Stimulated activated CD8-positive, alpha-beta memory T cell treated with anti-CD3 and anti-CD28 coated beads, Interleukin-12 subunit alpha, Interleukin-12 subunit beta, amount 100 ng/mL, for 1 hour (primary cell): ENCODE measurements around the gene TNKS1BP1.
"Not testable (repeated sequence)": the region's sequence is repeated elsewhere in the genome, so short reads cannot be mapped to it uniquely, and the experiment has no call there.

Experiments
- DNase-seq: peaks from one replicate; pipeline ENCODE4 v3.0.0-alpha.2; 2020; ENCODE audit warnings: low read depth

TNKS1BP1 gene, protein sequence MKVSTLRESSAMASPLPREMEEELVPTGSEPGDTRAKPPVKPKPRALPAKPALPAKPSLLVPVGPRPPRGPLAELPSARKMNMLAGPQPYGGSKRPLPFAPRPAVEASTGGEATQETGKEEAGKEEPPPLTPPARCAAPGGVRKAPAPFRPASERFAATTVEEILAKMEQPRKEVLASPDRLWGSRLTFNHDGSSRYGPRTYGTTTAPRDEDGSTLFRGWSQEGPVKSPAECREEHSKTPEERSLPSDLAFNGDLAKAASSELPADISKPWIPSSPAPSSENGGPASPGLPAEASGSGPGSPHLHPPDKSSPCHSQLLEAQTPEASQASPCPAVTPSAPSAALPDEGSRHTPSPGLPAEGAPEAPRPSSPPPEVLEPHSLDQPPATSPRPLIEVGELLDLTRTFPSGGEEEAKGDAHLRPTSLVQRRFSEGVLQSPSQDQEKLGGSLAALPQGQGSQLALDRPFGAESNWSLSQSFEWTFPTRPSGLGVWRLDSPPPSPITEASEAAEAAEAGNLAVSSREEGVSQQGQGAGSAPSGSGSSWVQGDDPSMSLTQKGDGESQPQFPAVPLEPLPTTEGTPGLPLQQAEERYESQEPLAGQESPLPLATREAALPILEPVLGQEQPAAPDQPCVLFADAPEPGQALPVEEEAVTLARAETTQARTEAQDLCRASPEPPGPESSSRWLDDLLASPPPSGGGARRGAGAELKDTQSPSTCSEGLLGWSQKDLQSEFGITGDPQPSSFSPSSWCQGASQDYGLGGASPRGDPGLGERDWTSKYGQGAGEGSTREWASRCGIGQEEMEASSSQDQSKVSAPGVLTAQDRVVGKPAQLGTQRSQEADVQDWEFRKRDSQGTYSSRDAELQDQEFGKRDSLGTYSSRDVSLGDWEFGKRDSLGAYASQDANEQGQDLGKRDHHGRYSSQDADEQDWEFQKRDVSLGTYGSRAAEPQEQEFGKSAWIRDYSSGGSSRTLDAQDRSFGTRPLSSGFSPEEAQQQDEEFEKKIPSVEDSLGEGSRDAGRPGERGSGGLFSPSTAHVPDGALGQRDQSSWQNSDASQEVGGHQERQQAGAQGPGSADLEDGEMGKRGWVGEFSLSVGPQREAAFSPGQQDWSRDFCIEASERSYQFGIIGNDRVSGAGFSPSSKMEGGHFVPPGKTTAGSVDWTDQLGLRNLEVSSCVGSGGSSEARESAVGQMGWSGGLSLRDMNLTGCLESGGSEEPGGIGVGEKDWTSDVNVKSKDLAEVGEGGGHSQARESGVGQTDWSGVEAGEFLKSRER (N-terminal part only)

DNA sequence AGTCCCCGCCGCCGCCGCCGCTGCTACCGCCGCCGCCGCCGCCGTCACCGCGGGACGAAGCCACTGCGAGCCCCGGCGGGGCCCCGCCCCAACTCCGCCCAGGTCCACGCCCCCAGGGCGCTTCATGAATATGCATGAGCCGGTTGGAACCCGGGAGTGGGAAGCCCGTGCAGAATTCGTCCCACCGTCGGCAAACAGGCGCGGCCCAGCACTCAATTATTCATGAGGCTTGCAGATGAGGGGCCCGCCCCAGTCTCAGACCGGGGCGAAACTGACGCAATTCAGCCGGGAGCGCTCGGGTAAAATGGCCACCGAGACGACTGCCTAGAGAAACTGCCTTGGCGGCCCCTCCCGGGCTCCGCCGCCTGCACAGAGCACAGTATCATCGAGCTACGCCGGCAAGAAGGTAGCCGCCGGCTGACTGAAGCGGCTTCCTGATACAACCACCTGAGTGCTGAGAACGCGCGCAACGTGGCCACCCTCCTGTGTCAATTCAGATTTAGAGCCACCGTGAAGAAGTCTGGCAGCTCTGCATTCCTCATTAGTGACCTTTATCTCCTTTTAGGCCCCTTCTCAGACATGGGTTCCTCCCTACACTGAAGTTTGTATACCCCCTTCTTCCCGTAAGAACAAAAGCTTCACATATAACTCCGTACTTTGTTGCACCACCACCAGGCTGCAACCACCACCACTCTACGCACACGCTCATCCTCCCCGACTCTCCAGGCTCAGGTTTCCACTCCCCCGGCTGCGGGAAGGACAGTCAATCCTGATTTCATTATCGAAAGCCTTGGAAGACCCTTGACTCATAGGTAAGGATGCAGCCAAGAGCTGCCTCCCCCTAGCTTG is at the start of gene TNKS1BP1:
Gene TNKS1BP1 (minus strand): TSS at position 67 of the 849 bp plus-strand sequence. CDS start 3,067 bp downstream, outside the sequence.
- peak; percentile 80 for DNase-seq

DNA sequence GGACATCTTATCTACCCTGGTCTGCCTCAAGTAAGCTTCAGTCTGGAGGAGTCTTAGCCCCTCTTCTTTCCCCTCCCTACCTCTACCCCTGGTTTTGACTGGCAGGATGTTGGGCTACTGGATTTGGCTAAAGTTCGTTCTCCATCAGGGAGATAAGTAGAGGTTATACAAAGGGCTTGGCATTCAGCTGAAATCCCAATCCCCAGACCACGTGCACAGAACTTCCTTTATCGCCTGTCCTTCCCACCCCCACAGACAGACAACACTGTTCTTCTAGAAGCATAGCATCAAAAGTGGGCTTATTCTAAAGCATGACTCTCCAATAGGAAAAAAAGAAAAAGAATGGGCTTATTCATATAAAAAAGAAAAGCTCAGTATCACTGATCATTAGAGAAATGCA is 48.4 kb upstream of the TNKS1BP1 start:
- DNase-seq = no peak

DNA sequence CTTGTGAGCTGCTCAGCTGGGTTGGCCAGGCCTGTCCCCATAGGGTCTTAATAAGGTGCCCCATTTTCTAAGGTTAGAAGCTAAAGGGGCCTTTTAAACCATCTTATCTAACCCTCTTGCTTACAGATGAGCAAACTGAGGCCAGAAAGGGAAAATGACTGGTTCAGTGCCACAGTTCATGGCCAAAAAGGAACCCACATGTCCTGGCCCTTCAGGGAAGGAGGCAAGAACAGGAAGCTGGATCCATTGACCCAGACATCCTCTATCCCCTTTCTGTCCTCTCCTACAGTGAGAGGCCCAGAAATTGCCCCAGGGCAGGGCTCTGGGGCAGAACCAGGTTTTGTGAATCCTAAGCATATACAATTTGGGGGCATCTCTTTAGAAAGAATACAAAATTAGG is 46.2 kb upstream of the TNKS1BP1 start:
- DNase-seq = no peak

DNA sequence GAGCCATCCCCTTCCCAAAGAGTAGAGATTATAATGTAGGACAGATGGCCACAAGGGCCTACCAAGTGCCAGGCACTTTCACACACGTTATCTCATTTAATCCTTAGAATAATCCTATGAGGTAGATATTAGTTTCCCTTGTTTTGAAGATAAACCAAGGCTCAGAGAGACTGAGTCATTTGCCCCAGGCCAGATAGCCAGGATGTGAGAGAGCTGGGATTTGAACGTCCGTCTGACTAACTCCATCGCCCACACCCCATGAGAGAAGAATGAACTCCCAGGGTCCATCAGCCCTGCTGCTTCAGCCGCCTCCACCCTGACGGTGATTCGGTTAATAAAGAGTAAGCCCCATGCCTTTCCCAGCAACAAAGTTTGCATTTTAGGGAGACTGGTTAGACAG is 45.5 kb upstream of the TNKS1BP1 start:
- DNase-seq = no peak

DNA sequence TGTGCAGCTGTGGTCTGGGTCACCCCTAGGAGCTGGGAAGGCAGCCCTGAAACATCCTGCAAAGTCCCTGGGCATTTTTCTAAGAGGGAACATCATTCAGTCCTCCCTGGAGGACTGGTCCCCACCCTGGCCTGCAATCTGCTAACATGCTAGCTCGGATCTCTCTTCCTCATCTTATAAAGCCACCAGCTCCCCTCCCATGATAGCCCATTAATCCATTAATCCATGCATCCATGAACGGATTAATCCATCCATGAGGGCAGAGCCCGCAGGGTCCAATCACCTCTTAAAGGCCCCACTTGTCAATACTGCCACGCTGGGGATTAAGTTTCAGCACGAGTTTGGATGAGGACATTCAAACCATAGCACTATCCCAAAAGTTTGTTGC is 44.1 kb upstream of the TNKS1BP1 start:
- DNase-seq = no peak

DNA sequence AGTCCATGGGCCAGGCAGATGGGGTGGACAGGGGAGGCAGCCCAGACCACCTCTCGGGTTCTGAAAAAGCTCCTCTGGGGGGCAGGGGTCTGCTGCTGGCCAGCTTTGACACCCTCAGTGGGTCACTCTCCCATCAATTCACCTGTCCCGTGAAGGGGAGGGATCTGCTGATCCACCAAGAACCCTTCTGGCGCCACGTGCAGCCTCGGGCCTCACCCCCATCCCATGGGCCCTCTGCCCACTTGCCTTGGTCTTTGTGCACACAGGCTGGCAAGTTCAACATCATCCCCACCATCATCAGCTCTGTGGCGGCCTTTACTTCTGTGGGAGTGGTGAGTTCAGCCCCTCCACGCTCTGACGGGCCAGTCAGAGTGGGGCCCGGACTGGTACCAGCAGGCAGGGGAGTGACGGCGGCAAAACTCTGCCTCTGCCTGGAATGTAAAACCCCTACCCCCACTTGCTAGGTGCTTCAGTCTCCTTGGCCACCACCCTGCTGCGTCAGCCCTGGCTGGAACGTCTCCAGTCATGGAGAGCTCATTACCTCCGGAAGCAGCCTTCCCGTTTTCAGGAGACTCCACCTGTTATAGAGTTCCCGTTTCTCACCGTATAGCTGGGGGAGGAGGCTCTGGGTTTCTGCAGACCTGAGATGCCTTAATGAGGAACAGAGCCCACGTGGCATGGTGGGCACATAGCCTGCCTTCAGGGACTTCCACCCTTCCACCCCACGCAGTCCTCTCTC is 43.5 kb upstream of the TNKS1BP1 start:
- DNase-seq = no peak

DNA sequence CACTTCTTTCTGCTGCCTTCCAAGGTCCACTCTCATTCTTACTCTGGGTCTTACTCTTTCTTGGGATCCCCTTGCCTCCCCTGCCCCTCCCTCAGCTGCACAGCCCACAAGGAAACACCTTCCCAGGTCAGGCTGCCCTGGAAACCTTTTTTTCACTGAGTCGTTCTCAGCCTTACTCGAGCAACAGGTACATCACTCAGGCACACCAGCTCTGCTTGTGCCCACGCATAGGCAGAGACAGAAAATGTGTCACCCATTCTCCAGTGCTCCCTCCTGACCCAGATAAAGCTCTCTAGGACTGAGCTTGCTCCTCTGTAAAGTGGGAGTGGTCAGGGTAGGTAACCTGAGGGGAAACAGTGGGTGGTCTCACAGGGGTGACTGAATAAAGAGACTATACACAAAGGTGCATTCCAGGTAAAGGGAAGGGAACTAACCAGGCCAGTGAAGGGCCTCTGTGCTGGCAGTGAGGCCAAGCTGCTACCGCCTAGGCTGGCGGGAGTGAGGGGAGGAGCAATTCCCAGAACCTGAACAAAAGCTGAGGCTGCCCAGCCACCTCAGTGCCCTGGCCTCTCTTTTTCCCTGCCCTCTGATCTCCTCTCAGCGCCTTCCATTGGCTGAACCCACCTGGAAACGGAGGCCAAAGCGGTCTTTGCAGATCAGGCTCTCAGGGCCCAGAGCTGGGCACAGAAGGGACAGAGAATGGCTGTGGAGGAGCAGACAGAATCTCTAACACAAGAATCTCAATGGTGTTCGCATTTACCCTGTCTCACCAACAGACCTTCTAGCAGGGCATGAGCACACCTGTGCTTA is 40.3 kb upstream of the TNKS1BP1 start:
- DNase-seq = no peak

DNA sequence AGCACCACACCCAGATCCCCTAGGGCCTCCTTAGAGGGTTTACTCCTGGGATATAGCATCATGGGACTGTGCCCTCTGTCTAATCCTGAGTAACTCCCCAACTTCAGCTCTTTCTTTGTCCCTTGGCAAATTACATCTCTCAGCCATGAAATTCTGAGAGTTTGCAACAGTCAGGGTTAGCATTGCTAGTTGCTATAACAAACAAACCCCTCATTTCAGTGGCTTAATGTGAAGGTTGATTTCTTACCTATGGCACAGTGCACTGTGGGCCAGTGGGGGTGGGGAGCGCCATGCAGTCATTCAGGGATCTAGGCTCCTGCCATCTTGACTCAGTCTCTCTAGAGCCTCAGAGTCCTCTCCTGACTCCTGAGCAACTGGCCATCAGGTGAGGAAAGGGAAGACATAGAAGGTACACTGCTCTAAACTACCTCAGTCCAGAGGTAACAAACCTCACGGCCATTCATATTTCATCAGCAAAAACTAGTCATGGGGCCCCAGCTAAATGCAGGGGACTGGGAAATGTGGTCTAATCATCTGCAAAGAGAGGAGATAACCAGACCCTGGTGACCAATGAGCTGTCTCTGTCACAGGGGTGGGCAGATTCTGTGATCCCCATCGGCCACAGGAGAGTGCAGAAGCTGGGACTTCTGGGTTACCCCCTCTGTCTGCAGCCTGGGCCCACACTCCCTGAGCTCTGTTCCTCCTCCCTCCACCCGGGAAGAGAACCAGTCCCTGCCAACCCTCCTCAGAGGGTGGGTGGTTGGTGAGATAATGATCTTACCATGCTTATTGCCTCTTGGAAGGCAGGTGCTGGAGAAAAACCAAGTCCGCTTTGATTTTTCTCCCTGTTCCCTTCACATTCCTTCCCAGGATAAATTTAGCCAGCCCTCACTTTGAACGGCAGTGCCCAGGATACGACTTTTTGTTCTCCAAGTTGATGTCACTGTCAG is 38.7 kb upstream of the TNKS1BP1 start:
- DNase-seq = no peak

DNA sequence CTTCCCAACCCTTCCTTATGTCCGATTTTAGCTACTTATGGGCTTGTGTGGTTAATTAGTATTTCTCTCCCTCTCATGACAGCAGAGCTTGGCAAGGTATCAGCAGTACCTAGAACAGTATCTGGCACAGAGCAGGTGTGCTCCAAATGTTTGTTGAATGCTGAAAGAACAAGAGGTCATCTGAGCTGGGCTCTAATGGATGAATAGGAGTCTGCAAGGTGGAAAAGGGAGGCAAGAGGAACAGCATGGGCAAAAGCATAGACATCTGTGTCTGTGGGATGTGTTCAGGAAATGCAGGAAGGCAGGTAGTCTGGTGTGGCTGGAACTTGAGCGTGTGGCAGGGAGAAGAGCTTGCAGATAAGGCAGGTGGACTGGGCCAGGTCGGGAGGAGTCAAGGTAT is 37.2 kb upstream of the TNKS1BP1 start:
- no peak for DNase-seq

DNA sequence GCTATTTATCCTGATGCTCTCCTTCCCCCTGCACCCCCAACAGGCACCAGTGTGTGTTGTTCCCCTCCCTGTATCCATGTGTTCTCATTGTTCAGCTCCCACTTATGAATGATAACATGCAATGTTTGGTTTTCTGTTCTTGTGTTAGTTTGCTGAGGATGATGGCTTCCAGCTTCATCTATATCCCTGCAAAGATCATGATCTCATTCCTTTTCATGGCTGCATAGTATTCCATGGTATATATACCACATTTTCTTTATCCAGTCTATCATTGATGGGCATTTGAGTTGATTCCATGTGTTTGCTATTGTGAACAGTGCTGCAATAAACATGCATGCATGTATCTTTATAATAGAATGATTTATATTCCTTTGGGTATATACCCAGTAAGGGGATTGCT is 36.7 kb upstream of the TNKS1BP1 start:
- not testable (repeated sequence) for DNase-seq

DNA sequence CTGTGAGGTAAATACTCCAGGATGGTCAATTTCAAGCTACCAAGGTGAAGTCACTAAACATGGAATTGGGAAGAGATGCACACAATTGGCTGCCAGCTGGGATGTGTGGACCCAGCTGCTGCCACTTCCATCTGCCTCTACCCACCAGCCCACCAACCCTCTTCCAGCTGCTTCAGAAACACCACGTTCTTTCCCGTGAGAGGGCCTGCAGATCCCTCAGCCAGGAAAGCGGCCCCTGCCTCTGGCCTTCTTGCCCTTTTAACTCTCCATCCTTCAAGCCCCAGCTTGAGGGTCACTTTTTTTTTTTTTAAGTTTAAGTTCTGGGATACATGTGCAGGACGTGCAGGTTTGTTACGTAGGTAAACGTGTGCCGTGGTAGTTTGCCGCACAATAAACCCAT is 36.2 kb upstream of the TNKS1BP1 start:
- DNase-seq = no peak

DNA sequence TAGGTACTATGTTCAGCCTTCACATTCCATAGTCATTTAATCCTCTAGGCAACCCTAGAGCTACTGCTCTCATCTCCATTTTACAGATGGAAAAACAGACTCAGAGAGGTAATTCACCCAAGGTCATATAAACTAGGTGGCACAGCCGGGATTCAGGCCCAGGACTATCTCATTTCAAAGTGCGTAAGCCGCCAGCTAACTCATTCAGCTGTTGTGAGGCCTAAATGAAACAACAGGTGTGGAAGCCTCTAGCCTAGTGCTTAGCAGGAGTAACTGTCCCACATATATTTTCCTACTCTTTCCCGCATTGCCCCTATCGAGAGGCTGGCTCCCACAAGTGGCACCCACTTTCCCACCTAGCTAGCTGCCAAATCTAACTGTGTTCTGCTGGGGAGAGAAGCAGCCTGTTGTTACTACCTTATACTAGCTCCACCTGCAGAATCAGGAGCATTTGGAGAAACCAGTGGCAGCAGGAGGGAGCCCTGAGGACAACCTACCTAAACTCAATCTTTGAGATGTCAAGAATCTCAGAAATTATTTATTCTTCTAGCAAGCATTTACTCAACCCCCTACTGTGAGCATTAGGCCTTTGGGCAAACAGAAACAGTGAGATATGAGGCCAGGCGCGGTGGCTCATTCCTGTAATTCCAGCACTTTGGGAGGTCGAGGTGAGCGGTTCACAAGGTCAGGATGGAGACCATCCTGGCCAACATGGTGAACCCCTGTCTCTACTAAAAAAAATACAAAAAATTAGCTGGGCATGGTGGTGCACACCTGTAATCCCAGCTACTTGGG is 35.3 kb upstream of the TNKS1BP1 start:
- no peak for DNase-seq

DNA sequence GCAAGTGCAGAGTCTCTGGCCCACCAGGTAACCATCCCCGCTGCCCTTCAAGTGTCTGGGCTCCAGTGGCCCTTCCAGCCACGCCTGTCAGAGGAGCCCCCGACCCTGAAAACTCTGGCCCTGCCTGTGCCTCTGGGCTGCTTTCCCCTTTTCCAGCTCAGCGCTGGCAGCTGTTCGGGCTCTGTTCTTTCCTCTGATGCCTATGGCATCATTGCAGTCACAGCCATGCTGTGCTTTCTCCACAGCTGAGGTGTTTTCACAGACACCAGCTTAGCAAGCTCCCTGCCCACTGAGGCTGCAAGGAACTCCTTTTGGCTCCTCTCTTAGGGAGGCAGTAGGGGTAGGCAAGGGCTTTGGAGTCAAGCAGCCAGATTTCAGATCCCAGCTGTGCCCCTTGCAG is 34.6 kb upstream of the TNKS1BP1 start:
- DNase-seq = no peak

DNA sequence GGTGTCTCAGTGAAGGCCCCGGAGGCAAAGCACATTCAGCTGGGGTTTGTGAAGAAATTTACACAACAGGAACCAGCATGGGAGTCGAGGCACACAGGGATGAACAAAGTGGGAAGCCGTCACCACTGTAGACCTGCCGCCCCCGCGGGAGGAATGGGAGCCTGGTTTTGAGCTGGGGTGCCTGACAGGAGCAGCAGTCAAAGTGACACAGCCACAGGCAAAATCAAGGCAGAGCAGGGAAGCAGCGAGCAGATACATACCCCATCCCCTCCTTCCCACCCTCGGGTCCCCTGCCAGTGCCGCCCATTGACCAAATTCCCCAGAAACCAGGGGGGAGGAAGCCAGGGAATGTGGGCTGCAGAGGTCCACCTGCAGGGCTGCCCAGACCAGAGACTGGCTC is 34.2 kb upstream of the TNKS1BP1 start:
- no peak for DNase-seq

DNA sequence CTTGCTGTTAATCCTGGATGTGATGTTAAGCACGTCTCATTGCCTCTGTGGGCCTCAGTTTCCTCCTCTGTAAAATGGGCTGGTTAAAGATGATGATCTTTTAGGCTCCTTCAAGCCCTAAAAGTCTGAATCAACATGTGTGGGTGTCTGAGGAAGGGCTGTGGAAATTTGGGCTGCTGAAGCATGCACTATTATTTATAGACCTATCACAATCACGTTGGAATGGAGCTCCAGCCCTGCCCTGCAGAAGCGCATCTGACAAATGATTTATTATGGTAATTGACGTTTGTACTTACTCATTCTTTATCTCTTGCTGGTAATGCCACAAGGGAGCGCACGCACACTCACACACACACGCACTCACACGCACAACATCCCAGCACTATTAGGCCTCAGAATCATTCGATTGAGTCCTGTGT is 33.8 kb upstream of the TNKS1BP1 start:
- no peak for DNase-seq

DNA sequence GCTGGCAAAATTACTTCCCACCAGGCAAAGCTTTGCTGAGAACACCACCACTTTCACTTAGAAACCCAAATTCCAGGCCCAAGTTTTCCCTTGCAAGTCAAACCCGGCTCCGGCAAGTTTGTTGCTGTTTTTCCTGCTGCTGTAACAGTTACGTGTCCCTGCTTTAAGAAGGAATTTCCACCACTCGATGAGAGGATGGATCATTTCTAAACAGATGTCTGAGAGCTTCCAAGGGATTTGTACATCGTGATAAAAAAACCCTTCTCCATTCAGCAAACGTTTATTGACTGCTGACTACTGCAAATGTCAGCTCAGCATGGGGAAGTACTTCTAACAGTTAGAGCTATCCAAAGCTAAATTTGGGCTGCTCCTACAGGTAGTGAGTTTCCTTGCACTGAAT is 33.1 kb upstream of the TNKS1BP1 start:
- no peak for DNase-seq

DNA sequence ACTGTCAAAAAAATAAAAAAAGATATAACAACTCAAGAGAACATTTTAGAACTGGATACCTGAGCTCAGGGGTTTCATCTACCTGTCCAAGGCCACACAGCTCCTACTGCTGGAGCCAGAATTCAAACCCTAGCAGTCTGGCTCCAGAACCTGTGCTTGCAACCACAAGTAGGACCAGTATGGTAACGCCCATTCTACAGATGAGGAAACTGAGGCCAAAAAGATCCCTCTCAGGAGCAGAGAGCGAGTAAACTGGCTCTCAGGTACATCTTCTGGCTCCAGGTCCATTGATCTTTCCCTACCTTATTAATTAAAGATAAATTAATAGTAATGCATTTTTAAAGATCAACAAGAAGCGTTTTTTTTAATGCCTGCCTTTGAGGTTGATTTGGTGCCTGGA is 32.6 kb upstream of the TNKS1BP1 start:
- no peak for DNase-seq

DNA sequence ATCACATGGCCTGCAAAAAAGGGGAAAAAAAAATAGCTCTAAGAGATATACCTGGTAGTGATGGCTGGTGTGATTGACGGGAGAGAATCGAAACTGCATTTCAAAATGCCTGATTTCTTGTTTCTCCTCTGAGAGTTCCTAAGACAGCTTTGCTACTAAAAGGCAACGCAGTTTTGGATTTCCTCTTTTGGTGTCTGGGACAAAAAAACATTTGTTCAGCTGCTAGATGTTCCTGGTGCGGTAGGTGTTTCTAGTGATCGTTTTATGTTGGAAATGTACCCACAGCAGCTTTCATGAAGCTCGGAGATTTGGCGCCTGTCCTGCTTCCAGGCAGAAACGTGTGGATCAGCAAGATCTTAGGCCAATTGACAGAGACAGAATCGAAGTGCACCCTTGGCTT is 31.5 kb upstream of the TNKS1BP1 start:
- no peak for DNase-seq
